Cardiac muscle cell (in vitro differentiated cells and primary cell): ENCODE measurements around the gene PRXL2A. TPM values are rescaled to one million over a fixed set of nuclear protein-coding genes. Genes with fewer than 3 reads are reported as not detected.

ENCODE experiments used
- DNase-seq, 2 donors: peaks; one replicate each; pipeline versions ENCODE4 v3.0.0 to v3.0.0-alpha.2; 2010 to 2017; ENCODE audit warnings: low read depth in 1 of 2, low spot score in 1 of 2
- H3K27ac ChIP-seq: fragments of 200-600 bp; sonication (generic); 2 replicates; pipeline ENCODE4 v1.5.1; 2016
- H3K27me3 ChIP-seq: fragments of 200-600 bp; sonication (generic); 2 replicates; pipeline ENCODE4 v1.6.0; 2016; ENCODE audit warnings: control low read depth
- H3K36me3 ChIP-seq: fragments of 200-600 bp; sonication (generic); 2 replicates; pipeline ENCODE4 v1.5.1; 2016; ENCODE audit warnings: control low read depth
- H3K4me1 ChIP-seq: fragments of 200-600 bp; sonication (generic); 2 replicates; pipeline ENCODE4 v1.8.1; 2017; ENCODE audit warnings: low read depth, mild to moderate bottlenecking, mixed run types
- H3K4me3 ChIP-seq: fragments of 200-600 bp; sonication (generic); 2 replicates; pipeline ENCODE4 v1.5.1; 2016; ENCODE audit warnings: mild to moderate bottlenecking
- H3K9me3 ChIP-seq: fragments of 200-600 bp; sonication (generic); 2 replicates; pipeline ENCODE4 v1.5.1; 2017; ENCODE audit warnings: low read depth, mild to moderate bottlenecking, control low read depth
- CTCF ChIP-seq: IDR thresholded peaks from 2 replicates; pipeline ENCODE4 v1.5.1; 2012; ENCODE audit warnings: low read depth, mild to moderate bottlenecking, low read length
- polyA plus RNA-seq: library from polyadenylated mRNA; unstranded; fragments of >200 nt; fragmentation: Nextera tagmentation; extraction: Ambion mirVana; gene quantifications from 2 replicates; pipeline ENCODE4 v1.2.1, GENCODE V29; 2016
- total RNA-seq: library from RNA; depleted of rRNA; stranded (reverse); fragments of >200 nt; gene quantifications from 2 replicates; pipeline ENCODE4 v1.2.3, GENCODE V29; 2016

The PRXL2A gene
- total and polyA plus RNA-seq, 2 experiments from 2014 or later, result 52.0 to 144 TPM

GRCh38 chr10:80437227-80437626 is 28.9 kb downstream of the PRXL2A start:
- Histone ChIP-seq H3K4me1 (no peaks in the 10 kb centered on the region), H3K27ac (peak overlapping the region; percentile 39), H3K36me3 (no peaks in the 10 kb centered on the region), H3K4me3 (no peak overlapping the region), H3K27me3 (no peaks in the 10 kb centered on the region), H3K9me3 (no peaks in the 10 kb centered on the region)
- TF ChIP-seq CTCF, result no peak
- no peak for DNase-seq

- DNase-seq, result no peak
- no peak for TF ChIP-seq CTCF
- Histone ChIP-seq H3K9me3 (no peaks in the 10 kb centered on the region), H3K27me3 (no peaks in the 10 kb centered on the region), H3K4me3 (no peak overlapping the region), H3K27ac (no peak overlapping the region), H3K4me1 (peaks cover 10% of the 10 kb centered on the region), H3K36me3 (no peaks in the 10 kb centered on the region)
Observed at GRCh38 chr10:80441831-80442230, 33.5 kb downstream of the PRXL2A start.

- Histone ChIP-seq H3K4me1 (peaks cover 10% of the 10 kb centered on the region), H3K27me3 (no peaks in the 10 kb centered on the region), H3K27ac (no peak overlapping the region), H3K9me3 (no peaks in the 10 kb centered on the region), H3K4me3 (no peak overlapping the region), H3K36me3 (no peaks in the 10 kb centered on the region)
- no peak for TF ChIP-seq CTCF
- no peak for DNase-seq
Observed at GRCh38 chr10:80442879-80443278, 34.5 kb downstream of the PRXL2A start.

- H3K4me3 ChIP-seq, result no peak overlapping the region
- peak; percentile 55 for TF ChIP-seq CTCF
- H3K36me3 ChIP-seq, result no peaks in the 10 kb centered on the region
- DNase-seq, result peak in 1 of 2 donors; percentile 67
- H3K9me3 ChIP-seq, result no peaks in the 10 kb centered on the region
- peaks cover 10% of the 10 kb centered on the region for H3K4me1 ChIP-seq
- H3K27me3 ChIP-seq, result no peaks in the 10 kb centered on the region
- H3K27ac ChIP-seq, result no peak overlapping the region
Observed at GRCh38 chr10:80443531-80443974, 35.2 kb downstream of the PRXL2A start.

GRCh38 chr10:80444124-80444523 is 35.8 kb downstream of the PRXL2A start:
- H3K36me3 ChIP-seq, result no peaks in the 10 kb centered on the region
- H3K27me3 ChIP-seq, result no peaks in the 10 kb centered on the region
- no peak overlapping the region for H3K27ac ChIP-seq
- TF ChIP-seq CTCF, result no peak
- DNase-seq, result no peak
- no peaks in the 10 kb centered on the region for H3K9me3 ChIP-seq
- no peak overlapping the region for H3K4me3 ChIP-seq
- peaks cover 10% of the 10 kb centered on the region for H3K4me1 ChIP-seq
